NT2/D1 (cell line): ENCODE results near the gene GABBR2.
A peak's percentile ranks its signal among the peaks of the same experiment; 100 is the strongest.

Experiments used
- DNase-seq: peaks from one replicate; pipeline ENCODE4 v3.0.0-alpha.2; 2011; ENCODE audit warnings: low read depth, low spot score
- H3K27me3 ChIP-seq: 2 replicates; pipeline ENCODE4 v1.6.0; 2011; ENCODE audit warnings: mild to moderate bottlenecking; ENCODE audit not compliant: insufficient read length, insufficient read depth
- H3K36me3 ChIP-seq: 2 replicates; pipeline ENCODE4 v1.6.1; 2011; ENCODE audit warnings: mild to moderate bottlenecking, low read length, mixed read lengths; ENCODE audit not compliant: insufficient read depth, insufficient read length
- H3K4me1 ChIP-seq: 2 replicates; pipeline ENCODE4 v1.5.1; 2011; ENCODE audit not compliant: insufficient read depth, insufficient read length
- H3K4me3 ChIP-seq: 2 replicates; pipeline ENCODE4 v1.5.1; 2011; ENCODE audit warnings: low read depth; ENCODE audit not compliant: insufficient read length
- H3K9ac ChIP-seq: 2 replicates; pipeline ENCODE4 v1.6.0; 2011; ENCODE audit warnings: low read depth; ENCODE audit not compliant: insufficient read length
- H3K9me3 ChIP-seq: 2 replicates; pipeline ENCODE4 v1.5.1; 2011; ENCODE audit warnings: mild to moderate bottlenecking, low read length; ENCODE audit not compliant: insufficient read depth
- SUZ12 ChIP-seq: IDR thresholded peaks from 2 replicates; pipeline ENCODE4 v1.6.1; 2011; ENCODE audit not compliant: insufficient read length, insufficient read depth; ENCODE audit errors: extremely low read depth
- YY1 ChIP-seq: IDR thresholded peaks from 2 replicates; pipeline ENCODE4 v1.6.1; 2011; ENCODE audit not compliant: insufficient read length, insufficient read depth
- ZNF274 ChIP-seq: IDR thresholded peaks from 2 replicates; pipeline ENCODE4 v1.6.1; 2011; ENCODE audit warnings: mild to moderate bottlenecking, low read depth, low read length

Gene GABBR2

GRCh38 chr9:98707166-98708102, 1.3 kb downstream of the GABBR2 start:
- Histone ChIP-seq H3K9me3 (no peaks in the 10 kb centered on the region), H3K9ac (peak overlapping the region; percentile 51), H3K27me3 (peaks cover 75% of the 10 kb centered on the region), H3K36me3 (no peaks in the 10 kb centered on the region), H3K4me3 (peak overlapping the region; percentile 19), H3K4me1 (peaks cover 4% of the 10 kb centered on the region)
- TF ChIP-seq YY1 (no peak), SUZ12 (peak; percentile 86)
- peak; percentile 81 for DNase-seq

GRCh38 chr9:98706651-98707165, 2.0 kb downstream of the GABBR2 start:
- H3K4me3 ChIP-seq, result peak overlapping the region; percentile 19

GRCh38 chr9:98702835-98703380, 5.8 kb downstream of the GABBR2 start:
- H3K27me3 ChIP-seq, result peaks cover 32% of the 10 kb centered on the region
- no peak overlapping the region for H3K9ac ChIP-seq
- no peak overlapping the region for H3K4me3 ChIP-seq
- H3K36me3 ChIP-seq, result no peaks in the 10 kb centered on the region
- TF ChIP-seq YY1, result no peak
- no peak for TF ChIP-seq SUZ12
- TF ChIP-seq ZNF274, result no peak
- no peak for DNase-seq
- H3K9me3 ChIP-seq, result no peaks in the 10 kb centered on the region
- peaks cover 2% of the 10 kb centered on the region for H3K4me1 ChIP-seq

More at GRCh38 chr9:98706651-98707165, 2.0 kb downstream of the GABBR2 start:
- Histone ChIP-seq H3K27me3 (peaks cover 68% of the 10 kb centered on the region), H3K36me3 (no peaks in the 10 kb centered on the region), H3K9me3 (no peaks in the 10 kb centered on the region), H3K9ac (no peak overlapping the region), H3K4me1 (peaks cover 4% of the 10 kb centered on the region)
- TF ChIP-seq YY1 (no peak), ZNF274 (no peak), SUZ12 (no peak)
- DNase-seq, result no peak

GRCh38 chr9:98702340-98702739, 6.4 kb downstream of the GABBR2 start:
- no peaks in the 10 kb centered on the region for H3K4me1 ChIP-seq
- H3K27me3 ChIP-seq, result peaks cover 26% of the 10 kb centered on the region
- no peak overlapping the region for H3K4me3 ChIP-seq
- no peaks in the 10 kb centered on the region for H3K9me3 ChIP-seq
- H3K36me3 ChIP-seq, result no peaks in the 10 kb centered on the region
- DNase-seq, result no peak
- TF ChIP-seq YY1, result no peak
- TF ChIP-seq ZNF274, result no peak
- TF ChIP-seq SUZ12, result no peak
- no peak overlapping the region for H3K9ac ChIP-seq

GRCh38 chr9:98701576-98701975, 7.2 kb downstream of the GABBR2 start:
- TF ChIP-seq ZNF274, result no peak
- TF ChIP-seq YY1, result no peak
- TF ChIP-seq SUZ12, result no peak
- H3K27me3 ChIP-seq, result peaks cover 19% of the 10 kb centered on the region
- H3K4me3 ChIP-seq, result no peak overlapping the region
- H3K36me3 ChIP-seq, result no peaks in the 10 kb centered on the region
- no peak overlapping the region for H3K9ac ChIP-seq
- H3K9me3 ChIP-seq, result no peaks in the 10 kb centered on the region
- no peak for DNase-seq
- H3K4me1 ChIP-seq, result no peaks in the 10 kb centered on the region

GRCh38 chr9:98700801-98701200, 7.9 kb downstream of the GABBR2 start:
- Histone ChIP-seq H3K9me3 (no peaks in the 10 kb centered on the region), H3K27me3 (peaks cover 11% of the 10 kb centered on the region), H3K36me3 (no peaks in the 10 kb centered on the region), H3K4me3 (no peak overlapping the region), H3K4me1 (no peaks in the 10 kb centered on the region), H3K9ac (no peak overlapping the region)
- no peak for TF ChIP-seq ZNF274
- no peak for TF ChIP-seq SUZ12
- TF ChIP-seq YY1, result no peak
- DNase-seq, result no peak

- no peaks in the 10 kb centered on the region for H3K36me3 ChIP-seq
- H3K4me3 ChIP-seq, result no peak overlapping the region
- no peaks in the 10 kb centered on the region for H3K27me3 ChIP-seq
- DNase-seq, result no peak
- H3K4me1 ChIP-seq, result no peaks in the 10 kb centered on the region
- H3K9me3 ChIP-seq, result no peaks in the 10 kb centered on the region
- TF ChIP-seq ZNF274 (no peak), SUZ12 (no peak), YY1 (no peak)
- H3K9ac ChIP-seq, result no peak overlapping the region
Observed at GRCh38 chr9:98698856-98699255, 9.9 kb downstream of the GABBR2 start.
